Astrocyte (in vitro differentiated cells and primary cell): ENCODE measurements around the gene CKMT2. TPM values are rescaled to one million over a fixed set of nuclear protein-coding genes. Genes with fewer than 3 reads are reported as not detected.
A peak's percentile ranks its signal among the peaks of the same experiment; 100 is the strongest.

ENCODE experiments used
- DNase-seq: peaks from one replicate; pipeline ENCODE4 v3.0.0-alpha.2; 2010; ENCODE audit warnings: low read depth
- FAIRE-seq: peaks from 2 replicates; lab custom pipeline; 2011; peaks lifted over from hg19 to GRCh38; lab: Jason Lieb, UNC
- H2AFZ ChIP-seq: 2 replicates; pipeline ENCODE4 v1.6.0; 2012; ENCODE audit warnings: low read depth, low read length, inconsistent platforms
- H3K27ac ChIP-seq: 2 replicates; pipeline ENCODE4 v1.5.1; 2011; ENCODE audit warnings: low read depth, low read length, inconsistent platforms
- H3K27me3 ChIP-seq: 2 replicates; pipeline ENCODE4 v1.6.0; 2011; ENCODE audit warnings: low read length, inconsistent platforms; ENCODE audit not compliant: insufficient read depth
- H3K36me3 ChIP-seq: 2 replicates; pipeline ENCODE4 v1.5.1; 2011; ENCODE audit warnings: low read length, inconsistent platforms; ENCODE audit not compliant: insufficient read depth
- H3K4me1 ChIP-seq: 2 replicates; pipeline ENCODE4 v1.5.1; 2011; ENCODE audit warnings: low read length, inconsistent platforms; ENCODE audit not compliant: insufficient read depth
- H3K4me2 ChIP-seq: 2 replicates; pipeline ENCODE4 v1.6.0; 2012; ENCODE audit warnings: low read length, inconsistent platforms
- H3K4me3 ChIP-seq: 2 replicates; pipeline ENCODE4 v1.5.1; 2011; ENCODE audit warnings: low read depth, mild to moderate bottlenecking, low read length, inconsistent platforms; ENCODE audit not compliant: insufficient read depth
- H3K79me2 ChIP-seq: 2 replicates; pipeline ENCODE4 v1.6.0; 2012; ENCODE audit warnings: mild to moderate bottlenecking, low read length, inconsistent platforms; ENCODE audit not compliant: insufficient read depth
- H3K9ac ChIP-seq: 2 replicates; pipeline ENCODE4 v1.6.0; 2012; ENCODE audit warnings: mild to moderate bottlenecking, low read length, inconsistent platforms
- H3K9me3 ChIP-seq: 2 replicates; pipeline ENCODE4 v1.5.1; 2012; ENCODE audit warnings: low read depth, mild to moderate bottlenecking, low read length, inconsistent platforms; ENCODE audit not compliant: insufficient read depth
- H4K20me1 ChIP-seq: 2 replicates; pipeline ENCODE4 v1.6.0; 2012; ENCODE audit warnings: low read length, inconsistent platforms; ENCODE audit not compliant: insufficient read depth
- H3K27ac Mint-ChIP-seq: one replicate; pipeline ENCODE4 v1.8.0; 2021; ENCODE audit warnings: mild to moderate bottlenecking, mixed read lengths; ENCODE audit not compliant: unreplicated experiment
- H3K27me3 Mint-ChIP-seq: one replicate; pipeline ENCODE4 v1.8.0; 2021; ENCODE audit warnings: low read depth, mixed read lengths; ENCODE audit not compliant: unreplicated experiment
- H3K36me3 Mint-ChIP-seq: one replicate; pipeline ENCODE4 v1.8.0; 2021; ENCODE audit warnings: low read depth, mixed read lengths; ENCODE audit not compliant: unreplicated experiment
- H3K4me1 Mint-ChIP-seq: one replicate; pipeline ENCODE4 v1.8.0; 2021; ENCODE audit warnings: low read depth, mixed read lengths; ENCODE audit not compliant: unreplicated experiment
- H3K4me3 Mint-ChIP-seq: one replicate; pipeline ENCODE4 v1.8.0; 2021; ENCODE audit warnings: mild to moderate bottlenecking, moderate library complexity, mixed read lengths; ENCODE audit not compliant: unreplicated experiment
- H3K9me3 Mint-ChIP-seq: one replicate; pipeline ENCODE4 v1.8.0; 2021; ENCODE audit warnings: mild to moderate bottlenecking, mixed read lengths; ENCODE audit not compliant: unreplicated experiment
- EZH2 ChIP-seq: IDR thresholded peaks from 2 replicates; pipeline ENCODE4 v1.6.1; 2012; ENCODE audit warnings: mild to moderate bottlenecking, low read length, inconsistent platforms; ENCODE audit not compliant: insufficient read depth
- total RNA-seq: library from RNA; stranded (reverse); gene quantifications from 2 replicates; pipeline ENCODE4 v1.2.1, GENCODE V29; 2021
- TF ChIP-seq, protein P1 (sequence below): IDR thresholded peaks from 2 replicates; pipeline ENCODE4 v1.5.1; 2011; ENCODE audit warnings: low read depth, mild to moderate bottlenecking, inconsistent platforms, low read length, moderate library complexity; ENCODE audit not compliant: insufficient read depth

Gene CKMT2
- total RNA-seq, 1 donor from 2014 or later = 0.18 TPM

DNA sequence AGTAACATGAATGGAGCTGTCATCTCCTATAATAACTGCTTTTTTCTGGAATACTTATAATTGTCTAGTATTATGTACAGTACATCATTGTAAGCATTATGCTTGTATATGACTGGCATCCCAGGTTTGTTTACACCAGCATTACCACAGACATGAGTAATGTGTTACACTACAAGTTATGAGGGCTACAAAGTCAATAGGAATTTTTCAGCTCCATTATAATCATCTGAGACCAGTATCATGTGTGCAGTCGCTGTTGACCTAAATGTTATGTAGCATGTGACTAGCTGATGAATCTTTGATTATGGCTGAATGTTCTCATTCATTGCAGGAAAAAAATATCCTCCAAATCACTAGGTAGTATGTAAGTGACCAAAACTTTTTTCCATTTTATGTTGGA lies 70.4 kb downstream of the CKMT2 start:
- no peak overlapping the region for H2AFZ ChIP-seq
- H3K27ac Mint-ChIP-seq = no peak overlapping the region
- no peaks in the 10 kb centered on the region for H3K9me3 Mint-ChIP-seq
- peaks cover 10% of the 10 kb centered on the region for H3K4me1 ChIP-seq
- peaks cover 19% of the 10 kb centered on the region for H3K4me1 Mint-ChIP-seq
- no peaks in the 10 kb centered on the region for H4K20me1 ChIP-seq
- H3K27ac ChIP-seq = peak overlapping the region; percentile 16
- H3K36me3 ChIP-seq = peaks cover 6% of the 10 kb centered on the region
- no peaks in the 10 kb centered on the region for H3K27me3 Mint-ChIP-seq
- TF ChIP-seq EZH2 = no peak
- TF ChIP-seq, protein P1, sequence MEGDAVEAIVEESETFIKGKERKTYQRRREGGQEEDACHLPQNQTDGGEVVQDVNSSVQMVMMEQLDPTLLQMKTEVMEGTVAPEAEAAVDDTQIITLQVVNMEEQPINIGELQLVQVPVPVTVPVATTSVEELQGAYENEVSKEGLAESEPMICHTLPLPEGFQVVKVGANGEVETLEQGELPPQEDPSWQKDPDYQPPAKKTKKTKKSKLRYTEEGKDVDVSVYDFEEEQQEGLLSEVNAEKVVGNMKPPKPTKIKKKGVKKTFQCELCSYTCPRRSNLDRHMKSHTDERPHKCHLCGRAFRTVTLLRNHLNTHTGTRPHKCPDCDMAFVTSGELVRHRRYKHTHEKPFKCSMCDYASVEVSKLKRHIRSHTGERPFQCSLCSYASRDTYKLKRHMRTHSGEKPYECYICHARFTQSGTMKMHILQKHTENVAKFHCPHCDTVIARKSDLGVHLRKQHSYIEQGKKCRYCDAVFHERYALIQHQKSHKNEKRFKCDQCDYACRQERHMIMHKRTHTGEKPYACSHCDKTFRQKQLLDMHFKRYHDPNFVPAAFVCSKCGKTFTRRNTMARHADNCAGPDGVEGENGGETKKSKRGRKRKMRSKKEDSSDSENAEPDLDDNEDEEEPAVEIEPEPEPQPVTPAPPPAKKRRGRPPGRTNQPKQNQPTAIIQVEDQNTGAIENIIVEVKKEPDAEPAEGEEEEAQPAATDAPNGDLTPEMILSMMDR = no peak
- H3K9ac ChIP-seq = no peak overlapping the region
- no peaks in the 10 kb centered on the region for H3K36me3 Mint-ChIP-seq
- H3K4me3 ChIP-seq = no peak overlapping the region
- no peaks in the 10 kb centered on the region for H3K9me3 ChIP-seq
- H3K79me2 ChIP-seq = peaks cover 78% of the 10 kb centered on the region
- DNase-seq (peak; percentile 77), FAIRE-seq (peak; percentile 55)
- peak overlapping the region; percentile 27 for H3K4me2 ChIP-seq
- no peaks in the 10 kb centered on the region for H3K27me3 ChIP-seq
- peak overlapping the region; percentile 51 for H3K4me3 Mint-ChIP-seq

DNA sequence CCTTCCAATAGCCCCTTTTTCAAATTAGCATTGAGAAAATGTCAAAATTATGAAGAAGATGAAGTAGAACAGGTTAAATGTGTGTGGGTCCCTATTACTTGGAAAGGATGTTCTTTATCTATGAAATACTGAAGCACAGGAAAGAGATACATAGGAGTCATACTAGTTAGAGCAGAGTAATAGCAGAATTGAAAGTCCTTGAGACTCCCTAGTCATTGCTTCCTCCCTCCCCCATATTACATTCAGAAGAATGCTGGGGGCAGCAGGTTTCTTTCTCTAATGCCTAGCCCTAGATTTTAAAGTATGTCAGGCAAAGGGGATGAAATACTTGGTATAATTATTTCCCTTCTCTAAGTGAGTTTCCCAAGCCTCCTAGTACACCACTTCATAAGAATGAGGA lies 72.7 kb downstream of the CKMT2 start:
- Mint-ChIP-seq H3K4me3 (no peak overlapping the region), H3K36me3 (no peaks in the 10 kb centered on the region), H3K27me3 (no peaks in the 10 kb centered on the region), H3K4me1 (peaks cover 9% of the 10 kb centered on the region), H3K9me3 (no peaks in the 10 kb centered on the region), H3K27ac (no peak overlapping the region)
- Histone ChIP-seq H3K4me2 (no peak overlapping the region), H3K36me3 (peaks cover 6% of the 10 kb centered on the region), H3K9me3 (no peaks in the 10 kb centered on the region), H3K27ac (no peak overlapping the region), H3K27me3 (no peaks in the 10 kb centered on the region), H3K4me3 (no peak overlapping the region), H3K79me2 (peaks cover 62% of the 10 kb centered on the region), H3K4me1 (peaks cover 5% of the 10 kb centered on the region), H3K9ac (no peak overlapping the region), H2AFZ (no peak overlapping the region), H4K20me1 (no peaks in the 10 kb centered on the region)
- TF ChIP-seq, protein P1 = no peak
- TF ChIP-seq EZH2 = no peak
- no peak for DNase-seq
- no peak for FAIRE-seq

DNA sequence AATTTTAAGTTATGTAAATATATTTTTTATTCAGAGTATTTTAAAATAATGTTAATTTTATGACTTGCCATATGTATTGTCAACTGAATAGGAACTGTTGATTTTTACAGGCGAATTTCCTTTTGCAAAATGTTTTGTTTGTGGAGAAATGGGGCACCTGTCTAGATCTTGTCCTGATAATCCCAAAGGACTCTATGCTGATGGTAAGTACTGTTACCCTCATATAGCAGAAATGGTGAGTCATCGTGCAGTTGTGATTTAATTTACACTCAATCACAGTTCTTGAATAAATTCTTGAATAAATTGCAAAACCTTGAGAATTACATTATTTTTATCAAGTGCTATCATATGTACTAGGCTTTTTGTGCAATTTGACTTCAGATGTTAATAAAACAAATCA lies 75.7 kb downstream of the CKMT2 start:
- H3K9ac ChIP-seq = no peak overlapping the region
- no peaks in the 10 kb centered on the region for H3K9me3 Mint-ChIP-seq
- no peaks in the 10 kb centered on the region for H3K27me3 ChIP-seq
- peaks cover 28% of the 10 kb centered on the region for H3K36me3 ChIP-seq
- H4K20me1 ChIP-seq = no peaks in the 10 kb centered on the region
- H3K79me2 ChIP-seq = peaks cover 34% of the 10 kb centered on the region
- no peaks in the 10 kb centered on the region for H3K27me3 Mint-ChIP-seq
- H3K4me1 ChIP-seq = no peaks in the 10 kb centered on the region
- H3K4me3 Mint-ChIP-seq = no peak overlapping the region
- H3K4me2 ChIP-seq = no peak overlapping the region
- DNase-seq (no peak), FAIRE-seq (no peak)
- H3K4me3 ChIP-seq = no peak overlapping the region
- TF ChIP-seq EZH2 = no peak
- TF ChIP-seq, protein P1 = no peak
- H3K36me3 Mint-ChIP-seq = peaks cover 5% of the 10 kb centered on the region
- peaks cover 2% of the 10 kb centered on the region for H3K4me1 Mint-ChIP-seq
- H2AFZ ChIP-seq = no peak overlapping the region
- H3K27ac Mint-ChIP-seq = no peak overlapping the region
- H3K27ac ChIP-seq = no peak overlapping the region
- no peaks in the 10 kb centered on the region for H3K9me3 ChIP-seq
